NT2/D1 (cell line): ENCODE data around the gene POPDC2.

ENCODE experiments used
- DNase-seq: peaks from one replicate; pipeline ENCODE4 v3.0.0-alpha.2; 2011; ENCODE audit warnings: low read depth, low spot score
- H3K27me3 ChIP-seq: 2 replicates; pipeline ENCODE4 v1.6.0; 2011; ENCODE audit warnings: mild to moderate bottlenecking; ENCODE audit not compliant: insufficient read length, insufficient read depth
- H3K36me3 ChIP-seq: 2 replicates; pipeline ENCODE4 v1.6.1; 2011; ENCODE audit warnings: mild to moderate bottlenecking, low read length, mixed read lengths; ENCODE audit not compliant: insufficient read depth, insufficient read length
- H3K4me1 ChIP-seq: 2 replicates; pipeline ENCODE4 v1.5.1; 2011; ENCODE audit not compliant: insufficient read depth, insufficient read length
- H3K4me3 ChIP-seq: 2 replicates; pipeline ENCODE4 v1.5.1; 2011; ENCODE audit warnings: low read depth; ENCODE audit not compliant: insufficient read length
- H3K9ac ChIP-seq: 2 replicates; pipeline ENCODE4 v1.6.0; 2011; ENCODE audit warnings: low read depth; ENCODE audit not compliant: insufficient read length
- H3K9me3 ChIP-seq: 2 replicates; pipeline ENCODE4 v1.5.1; 2011; ENCODE audit warnings: mild to moderate bottlenecking, low read length; ENCODE audit not compliant: insufficient read depth
- SUZ12 ChIP-seq: IDR thresholded peaks from 2 replicates; pipeline ENCODE4 v1.6.1; 2011; ENCODE audit not compliant: insufficient read length, insufficient read depth; ENCODE audit errors: extremely low read depth
- YY1 ChIP-seq: IDR thresholded peaks from 2 replicates; pipeline ENCODE4 v1.6.1; 2011; ENCODE audit not compliant: insufficient read length, insufficient read depth
- ZNF274 ChIP-seq: IDR thresholded peaks from 2 replicates; pipeline ENCODE4 v1.6.1; 2011; ENCODE audit warnings: mild to moderate bottlenecking, low read depth, low read length

Gene POPDC2

GRCh38 chr3:119645813-119646212 is 14.6 kb downstream of the POPDC2 start:
- Histone ChIP-seq H3K9me3 (peaks cover 6% of the 10 kb centered on the region; the same call in 1 of the 2 replicates), H3K4me1 (no peaks in the 10 kb centered on the region), H3K36me3 (no peaks in the 10 kb centered on the region), H3K4me3 (no peak overlapping the region), H3K9ac (no peak overlapping the region), H3K27me3 (no peaks in the 10 kb centered on the region)
- no peak for DNase-seq
- TF ChIP-seq SUZ12, result no peak

GRCh38 chr3:119644481-119644880 is 15.9 kb downstream of the POPDC2 start:
- Histone ChIP-seq H3K27me3 (no peaks in the 10 kb centered on the region), H3K4me3 (no peak overlapping the region), H3K4me1 (no peaks in the 10 kb centered on the region), H3K36me3 (no peaks in the 10 kb centered on the region), H3K9ac (no peak overlapping the region), H3K9me3 (peaks cover 6% of the 10 kb centered on the region; the same call in 1 of the 2 replicates)
- DNase-seq, result no peak
- no peak for TF ChIP-seq YY1

- DNase-seq, result no peak
- no peaks in the 10 kb centered on the region for H3K27me3 ChIP-seq
Observed at GRCh38 chr3:119643528-119643927, 16.9 kb downstream of the POPDC2 start.

GRCh38 chr3:119642746-119643473 is 17.5 kb downstream of the POPDC2 start:
- Histone ChIP-seq H3K9me3 (peaks cover 6% of the 10 kb centered on the region; the same call in 1 of the 2 replicates), H3K4me3 (no peak overlapping the region), H3K27me3 (no peaks in the 10 kb centered on the region), H3K9ac (no peak overlapping the region), H3K4me1 (no peaks in the 10 kb centered on the region), H3K36me3 (no peaks in the 10 kb centered on the region)
- TF ChIP-seq YY1 (no peak), ZNF274 (no peak), SUZ12 (no peak)
- DNase-seq, result no peak

More at GRCh38 chr3:119643528-119643927, 16.9 kb downstream of the POPDC2 start:
- TF ChIP-seq YY1, result no peak
- no peak for TF ChIP-seq SUZ12
- no peak for TF ChIP-seq ZNF274
- Histone ChIP-seq H3K9me3 (peaks cover 6% of the 10 kb centered on the region; the same call in 1 of the 2 replicates), H3K36me3 (no peaks in the 10 kb centered on the region), H3K9ac (no peak overlapping the region), H3K4me1 (no peaks in the 10 kb centered on the region), H3K4me3 (no peak overlapping the region)

- no peak for DNase-seq
- no peak overlapping the region for H3K9ac ChIP-seq
- no peaks in the 10 kb centered on the region for H3K27me3 ChIP-seq
- H3K9me3 ChIP-seq, result peaks cover 6% of the 10 kb centered on the region; the same call in 1 of the 2 replicates
- TF ChIP-seq ZNF274, result no peak
- no peak for TF ChIP-seq YY1
- no peak for TF ChIP-seq SUZ12
- H3K36me3 ChIP-seq, result no peaks in the 10 kb centered on the region
- no peaks in the 10 kb centered on the region for H3K4me1 ChIP-seq
- H3K4me3 ChIP-seq, result no peak overlapping the region
Observed at GRCh38 chr3:119641416-119641815, 19.0 kb downstream of the POPDC2 start.

- Histone ChIP-seq H3K9ac (no peak overlapping the region), H3K36me3 (no peaks in the 10 kb centered on the region), H3K4me3 (no peak overlapping the region), H3K9me3 (peaks cover 6% of the 10 kb centered on the region; the same call in 1 of the 2 replicates), H3K4me1 (no peaks in the 10 kb centered on the region), H3K27me3 (no peaks in the 10 kb centered on the region)
- no peak for DNase-seq
- TF ChIP-seq ZNF274 (no peak), SUZ12 (no peak), YY1 (no peak)
Observed at GRCh38 chr3:119639494-119640350, 20.7 kb downstream of the POPDC2 start.

GRCh38 chr3:119637679-119638477 is 22.5 kb downstream of the POPDC2 start:
- peaks cover 6% of the 10 kb centered on the region; the same call in 1 of the 2 replicates for H3K9me3 ChIP-seq
- TF ChIP-seq YY1 (no peak), ZNF274 (no peak), SUZ12 (no peak)
- H3K4me1 ChIP-seq, result no peaks in the 10 kb centered on the region
- no peak overlapping the region for H3K9ac ChIP-seq
- no peaks in the 10 kb centered on the region for H3K36me3 ChIP-seq
- H3K27me3 ChIP-seq, result no peaks in the 10 kb centered on the region
- no peak for DNase-seq
- no peak overlapping the region for H3K4me3 ChIP-seq
